GM12878 (cell line): ENCODE measurements around the gene DOLPP1. TPM values are rescaled to one million over a fixed set of nuclear protein-coding genes. Genes with fewer than 3 reads are reported as not detected.

Experiments
- BCLAF1 ChIP-seq: fragments of 450-650 bp; IDR thresholded peaks from 2 replicates; pipeline ENCODE4 v1.6.1; 2017; ENCODE audit warnings: antibody characterized with exemption, mild to moderate bottlenecking, moderate library complexity
- CHD4 ChIP-seq: fragments of 200-600 bp; sonication (generic); IDR thresholded peaks from 2 replicates; pipeline ENCODE4 v1.6.1; 2016; ENCODE audit warnings: mild to moderate bottlenecking
- E4F1 ChIP-seq: fragments of 450-650 bp; IDR thresholded peaks from 2 replicates; pipeline ENCODE4 v1.6.1; 2018; ENCODE audit warnings: borderline replicate concordance, mild to moderate bottlenecking; ENCODE audit not compliant: partially characterized antibody
- EED ChIP-seq: sonication (generic); IDR thresholded peaks from 2 replicates; pipeline ENCODE4 v1.6.1; 2016; ENCODE audit warnings: antibody characterized with exemption, low read depth
- FOS ChIP-seq: IDR thresholded peaks from 3 replicates; pipeline ENCODE4 v1.6.1; 2011; ENCODE audit warnings: borderline replicate concordance; ENCODE audit not compliant: insufficient read length; ENCODE audit errors: extremely low read depth
- LARP7 ChIP-seq: fragments of 450-650 bp; IDR thresholded peaks from 2 replicates; pipeline ENCODE4 v1.6.1; 2017; ENCODE audit warnings: mild to moderate bottlenecking
- NR2C2 ChIP-seq: IDR thresholded peaks from 2 replicates; pipeline ENCODE4 v1.6.1; 2011; ENCODE audit warnings: borderline replicate concordance, low read depth; ENCODE audit not compliant: control insufficient read depth, insufficient read length
- PAX5 ChIP-seq: IDR thresholded peaks from 2 replicates; pipeline ENCODE4 v1.6.1; 2011; ENCODE audit warnings: low read depth, low read length, borderline replicate concordance
- PBX3 ChIP-seq: IDR thresholded peaks from 2 replicates; pipeline ENCODE4 v1.6.1; 2011; ENCODE audit warnings: mild to moderate bottlenecking, low read depth, low read length, moderate library complexity; ENCODE audit not compliant: insufficient replicate concordance
- POLR2A ChIP-seq: IDR thresholded peaks from 2 replicates; pipeline ENCODE4 v1.6.1; 2011; ENCODE audit warnings: low read depth, mild to moderate bottlenecking, low read length
- RAD51 ChIP-seq: fragments of 450-650 bp; IDR thresholded peaks from 2 replicates; pipeline ENCODE4 v1.6.1; 2016; ENCODE audit warnings: moderate library complexity, mild to moderate bottlenecking, inconsistent platforms
- RELA ChIP-seq: fragments of 450-650 bp; IDR thresholded peaks from 2 replicates; pipeline ENCODE4 v1.8.0; 2014; ENCODE audit warnings: borderline replicate concordance; ENCODE audit not compliant: partially characterized antibody
- RFX5 ChIP-seq: IDR thresholded peaks from 2 replicates; pipeline ENCODE4 v1.6.1; 2011; ENCODE audit warnings: low read depth, low read length, improper control_type of control experiment
- SRF ChIP-seq, 2 experiments: IDR thresholded peaks; 2 replicates each; pipeline ENCODE4 v1.6.1; 2011; ENCODE audit warnings: low read depth in 2 of 2, low read length in 2 of 2, mild to moderate bottlenecking in 1 of 2, moderate library complexity in 1 of 2
- STAT1 ChIP-seq: fragments of 450-650 bp; conservative IDR thresholded peaks from 2 replicates; pipeline ENCODE4 v1.6.1; 2014; ENCODE audit warnings: antibody characterized with exemption, mild to moderate bottlenecking
- USF2 ChIP-seq: IDR thresholded peaks from 2 replicates; pipeline ENCODE4 v1.6.1; 2011; ENCODE audit warnings: low read depth, low read length, improper control_type of control experiment, borderline replicate concordance
- ZBTB40 ChIP-seq: fragments of 450-650 bp; IDR thresholded peaks from 2 replicates; pipeline ENCODE4 v1.6.1; 2016; ENCODE audit warnings: mild to moderate bottlenecking, moderate library complexity, borderline replicate concordance
- ZNF384 ChIP-seq: IDR thresholded peaks from 2 replicates; pipeline ENCODE4 v1.6.1; 2012; ENCODE audit warnings: low read depth, mild to moderate bottlenecking, low read length, improper control_type of control experiment, borderline replicate concordance
- polyA plus RNA-seq, 11 experiments: library from polyadenylated mRNA; depleted of rRNA in 4 of 11; unstranded in 6 of 11; stranded (reverse) in 5 of 11; fragments of >200 nt; fragmentation: Nextera tagmentation in 4 of 11; fragmentation: Illumina TruSeq in 1 of 11; extraction: Ambion mirVana in 4 of 11; extraction: Trizol in 1 of 11; gene quantifications; 1 replicate in 1 of 11; 2 replicates in 10 of 11; pipeline versions ENCODE4 v1.2.1 to v1.2.3, GENCODE V29; 2011 to 2016; ENCODE audit warnings: inconsistent platforms in 2 of 11, missing spikeins in 2 of 11, low read depth in 1 of 11
- total RNA-seq, 4 experiments: library from RNA; depleted of rRNA in 3 of 4; stranded (reverse); fragments of >200 nt in 3 of 4; fragmentation: Illumina TruSeq in 1 of 4; extraction: Trizol in 1 of 4; gene quantifications; 2 replicates each; pipeline versions ENCODE4 v1.2.1 to v1.2.3, GENCODE V29; 2013 to 2021

The DOLPP1 gene
- total and polyA plus RNA-seq, 10 of the 15 experiments (the other 5 are each of a cell fraction or from before 2014, with no cell fraction given) = 0.76 to 19.9 (median 13.4) TPM

- TF ChIP-seq ZBTB40 (no peak; the same call in 1 of the 2 replicates), BCLAF1 (no peak), CHD4 (no peak), E4F1 (no peak), NR2C2 (no peak), EED (no peak), PBX3 (peak; percentile 95), POLR2A (peak; percentile 95), PAX5 (no peak), USF2 (peak; percentile 79), ZNF384 (no peak), STAT1 (no peak), RAD51 (peak; percentile 98), LARP7 (peak; percentile 69; the same call in 1 of the 2 replicates), RFX5 (0 out of 2 replicates have a peak, but pooled peaks have one; percentile 45), FOS (peak; percentile 14), SRF (IDR thresholded peaks at IDR 0.05; ENCODE audit: low read depth in 2 of 2, low read length in 2 of 2) (no peak), RELA (peak; percentile 51)
Measured at GRCh38 chr9:129036241-129036922, 44.5 kb upstream of the DOLPP1 start, which contains the start of gene MIGA2 (continued).
